GM23338 (cell line): Measurements from ENCODE around the gene ETF1. TPM values are rescaled to one million over a fixed set of nuclear protein-coding genes. Genes with fewer than 3 reads are reported as not detected.

ENCODE experiments used
- ATAC-seq: fragments of 200-7000 bp; cut with Tn5 transposase; 3 replicates; pipeline ENCODE4 v1.9.1; 2020
- DNase-seq: peaks from one replicate; pipeline ENCODE4 v3.0.0-alpha.2; 2015; ENCODE audit warnings: low spot score
- H2AFZ ChIP-seq: fragments of 200-600 bp; sonication (generic); 2 replicates; pipeline ENCODE4 v1.8.0; 2016; ENCODE audit warnings: antibody characterized with exemption, mild to moderate bottlenecking, moderate library complexity
- H3F3A ChIP-seq: fragments of 200-600 bp; sonication (generic); replicated peaks from 2 replicates; pipeline ENCODE4 v1.8.0; 2017; ENCODE audit warnings: antibody characterized with exemption, mixed run types, low read depth
- H3K27ac ChIP-seq: fragments of 200-600 bp; sonication (generic); 2 replicates; pipeline ENCODE4 v1.6.1; 2016; ENCODE audit warnings: low read depth
- H3K27me3 ChIP-seq: fragments of 200-600 bp; sonication (generic); 2 replicates; pipeline ENCODE4 v1.8.0; 2016; ENCODE audit warnings: mild to moderate bottlenecking, mixed run types, moderate library complexity; ENCODE audit not compliant: insufficient read depth
- H3K36me3 ChIP-seq: fragments of 200-600 bp; sonication (generic); 2 replicates; pipeline ENCODE4 v1.8.0; 2016; ENCODE audit warnings: mild to moderate bottlenecking; ENCODE audit not compliant: insufficient read depth
- H3K4me1 ChIP-seq: fragments of 200-600 bp; sonication (generic); 2 replicates; pipeline ENCODE4 v1.8.0; 2016; ENCODE audit warnings: mild to moderate bottlenecking, moderate library complexity; ENCODE audit not compliant: insufficient read depth
- H3K4me2 ChIP-seq: fragments of 200-600 bp; sonication (generic); 2 replicates; pipeline ENCODE4 v1.7.1; 2017; ENCODE audit warnings: mixed run types
- H3K4me3 ChIP-seq: fragments of 200-600 bp; sonication (generic); 2 replicates; pipeline ENCODE4 v1.6.1; 2016; ENCODE audit warnings: mixed run types
- H3K79me2 ChIP-seq: fragments of 200-600 bp; sonication (generic); replicated peaks from 2 replicates; pipeline ENCODE4 v1.8.0; 2017; ENCODE audit warnings: mild to moderate bottlenecking; ENCODE audit not compliant: insufficient read depth
- H3K9me2 ChIP-seq: fragments of 200-600 bp; sonication (generic); 2 replicates; pipeline ENCODE4 v1.8.0; 2017; ENCODE audit not compliant: insufficient read depth
- H4K20me1 ChIP-seq: fragments of 200-600 bp; sonication (generic); replicated peaks from 2 replicates; pipeline ENCODE4 v1.8.0; 2017; ENCODE audit warnings: mild to moderate bottlenecking; ENCODE audit not compliant: insufficient read depth
- H3K27ac Mint-ChIP-seq: 2 replicates; pipeline ENCODE4 v1.8.0; 2020; ENCODE audit warnings: inconsistent platforms, mild to moderate bottlenecking, moderate library complexity, mixed read lengths
- H3K27me3 Mint-ChIP-seq: 3 replicates; pipeline ENCODE4 v1.8.0; 2022; ENCODE audit warnings: low read depth, mild to moderate bottlenecking, moderate library complexity, mixed read lengths, inconsistent platforms; ENCODE audit not compliant: insufficient read depth, poor library complexity
- H3K36me3 Mint-ChIP-seq: 3 replicates; pipeline ENCODE4 v1.8.0; 2021; ENCODE audit warnings: low read depth, mild to moderate bottlenecking, inconsistent platforms, moderate library complexity, mixed read lengths
- H3K4me1 Mint-ChIP-seq: 3 replicates; pipeline ENCODE4 v1.8.0; 2020; ENCODE audit warnings: mild to moderate bottlenecking, inconsistent platforms, mixed read lengths
- H3K4me3 Mint-ChIP-seq: 3 replicates; pipeline ENCODE4 v1.8.0; 2021; ENCODE audit warnings: moderate library complexity, mild to moderate bottlenecking, inconsistent platforms, mixed read lengths
- H3K9me3 Mint-ChIP-seq: 3 replicates; pipeline ENCODE4 v1.8.0; 2020; ENCODE audit warnings: moderate library complexity, mild to moderate bottlenecking, inconsistent platforms, mixed read lengths
- CREB1 ChIP-seq: fragments of 250-450 bp; sonication (Bioruptor Pico); IDR thresholded peaks from 2 replicates; pipeline ENCODE4 v1.5.0; 2020; ENCODE audit warnings: low read depth, mild to moderate bottlenecking, moderate library complexity
- CTCF ChIP-seq, 2 experiments: fragments of 200-600 bp in 1 of 2; sonication (generic) in 1 of 2; conservative IDR thresholded peaks; 2 replicates each; pipeline versions ENCODE4 v1.5.1 to v1.6.1; 2016 to 2017; ENCODE audit warnings: antibody characterized with exemption in 2 of 2, low read depth in 2 of 2, mild to moderate bottlenecking in 2 of 2, moderate library complexity in 1 of 2
- polyA plus RNA-seq: library from polyadenylated mRNA; unstranded; fragments of >200 nt; fragmentation: Nextera tagmentation; extraction: Ambion mirVana; gene quantifications from 2 replicates; pipeline ENCODE4 v1.2.1, GENCODE V29; 2016
- small RNA-seq: library from RNA; depleted of rRNA; stranded (forward); fragments of <200 nt; gene quantifications from one replicate; pipeline ENCODE3, GENCODE V24; 2014; ENCODE audit warnings: low replicate concordance
- total RNA-seq: library from RNA; depleted of rRNA; stranded (reverse); fragments of >200 nt; shearing (Covaris generic); gene quantifications from 2 replicates; pipeline ENCODE4 v1.2.3, GENCODE V29; 2014; rRNA removed

The ETF1 gene
- total and polyA plus RNA-seq, 2 experiments from 2014 or later: 68.9 to 136 TPM

GRCh38 chr5:138457531-138458275 is 85.3 kb downstream of the ETF1 start:
- peak; percentile 4; the same call in 1 of the 3 replicates for ATAC-seq

More at GRCh38 chr5:138457531-138458275, 85.3 kb downstream of the ETF1 start:
- H3K9me3 Mint-ChIP-seq: no peaks in the 10 kb centered on the region; the same call in 2 of the 3 replicates
- peaks cover 37% of the 10 kb centered on the region for H3K4me1 Mint-ChIP-seq
- no peak overlapping the region for H3K4me3 Mint-ChIP-seq
- Histone ChIP-seq H3K4me2 (no peak overlapping the region), H2AFZ (no peak overlapping the region; the same call in 1 of the 2 replicates), H3K36me3 (no peaks in the 10 kb centered on the region), H3K4me3 (no peak overlapping the region), H3F3A (no peaks in the 10 kb centered on the region), H3K27me3 (no peaks in the 10 kb centered on the region), H3K4me1 (peaks cover 5% of the 10 kb centered on the region; the same call in 1 of the 2 replicates), H4K20me1 (no peaks in the 10 kb centered on the region), H3K27ac (no peak overlapping the region), H3K79me2 (no peaks in the 10 kb centered on the region), H3K9me2 (no peaks in the 10 kb centered on the region)
- DNase-seq: no peak
- TF ChIP-seq CTCF (conservative IDR thresholded peaks at IDR 0.05; ENCODE audit: low read depth in 2 of 2) (0 out of 4 replicates have a peak, but pooled peaks of 1 of the 2 experiments have one; percentile 7), CREB1 (CRISPR knock-in tag) (no peak)
- H3K27me3 Mint-ChIP-seq: peaks cover 9% of the 10 kb centered on the region
- H3K36me3 Mint-ChIP-seq: no peaks in the 10 kb centered on the region
- peak overlapping the region; percentile 64; the same call in 1 of the 2 replicates for H3K27ac Mint-ChIP-seq

Small RNA genes lying within 50 kb of the gene (small RNA-seq; reads per million reads assigned to genes)
- gene RF00154 (201 reads per million, percentile 99 among the genes with 10 or more reads in this experiment), gene SNORD63 (713 reads per million, percentile 100 among the genes with 10 or more reads in this experiment)

Other genes starting within 250 kb of the ETF1 start
- gene CDC25C, start 211.4 kb downstream of the ETF1 start, total RNA-seq: 25.6 and 29.9 TPM in 2 replicates
- gene CDC25C, start 211.4 kb downstream of the ETF1 start, polyA plus RNA-seq: 20.0 and 20.9 TPM in 2 replicates
- gene FAM53C, start 205.0 kb downstream of the ETF1 start, total RNA-seq: 45.0 and 49.9 TPM in 2 replicates
- gene FAM53C, start 205.0 kb downstream of the ETF1 start, polyA plus RNA-seq: 20.4 and 21.0 TPM in 2 replicates
- 86.6 and 90.3 TPM in 2 replicates for gene KDM3B, start 190.6 kb downstream of the ETF1 start, total RNA-seq
- 25.8 TPM in 2 replicates for gene KDM3B, start 190.6 kb downstream of the ETF1 start, polyA plus RNA-seq
- gene REEP2, start 104.2 kb downstream of the ETF1 start, total RNA-seq: 23.0 and 29.8 TPM in 2 replicates
- 20.5 and 21.1 TPM in 2 replicates for gene REEP2, start 104.2 kb downstream of the ETF1 start, polyA plus RNA-seq
- 11.5 and 13.5 TPM in 2 replicates for gene EGR1, start 77.8 kb downstream of the ETF1 start, total RNA-seq
- 57.1 and 60.3 TPM in 2 replicates for gene EGR1, start 77.8 kb downstream of the ETF1 start, polyA plus RNA-seq
- gene HSPA9, start 32.2 kb upstream of the ETF1 start, total RNA-seq: 751 and 880 TPM in 2 replicates
- gene HSPA9, start 32.2 kb upstream of the ETF1 start, polyA plus RNA-seq: 302 and 313 TPM in 2 replicates
- gene CTNNA1, start 210.2 kb upstream of the ETF1 start, total RNA-seq: 292 and 348 TPM in 2 replicates
- gene CTNNA1, start 210.2 kb upstream of the ETF1 start, polyA plus RNA-seq: 111 and 116 TPM in 2 replicates